ENCODE measurements around the gene SMC1A. TPM values are rescaled to one million over a fixed set of nuclear protein-coding genes. Genes with fewer than 3 reads are reported as not detected.

Gene SMC1A
- total RNA-seq, 1 experiment from 2014 or later: 111 TPM

DNA sequence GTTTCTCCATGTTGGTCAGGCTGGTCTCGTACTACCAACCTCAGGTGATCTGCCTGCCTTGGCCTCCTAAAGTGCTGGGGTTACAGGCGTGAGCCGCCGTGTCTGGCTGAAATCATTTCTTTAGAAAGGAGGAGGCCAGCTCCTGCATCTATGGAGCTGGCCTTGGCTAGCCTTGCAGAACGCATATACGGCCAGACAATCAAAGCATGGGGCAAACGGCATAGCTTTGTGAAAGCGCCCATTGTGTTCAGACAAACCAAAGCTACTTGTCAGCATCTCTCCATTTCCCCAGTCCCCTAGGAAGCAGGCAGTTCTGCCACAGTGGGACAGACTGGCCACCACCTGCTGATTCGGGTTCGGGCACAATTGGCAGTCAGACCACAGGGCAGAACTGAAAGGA, 92.1 kb downstream of the SMC1A start:
- ChIA-PET POLR2A (no interaction called here), CTCF (no interaction called here)
- no peaks in the 10 kb centered on the region for H3K36me3 ChIP-seq (ENCODE audit: control insufficient read depth, insufficient read depth, low read length)
- ATAC-seq: no peak
- no peaks in the 10 kb centered on the region for H3K9me3 ChIP-seq (ENCODE audit: control insufficient read depth, insufficient read depth, low read depth, low read length)
- H3K4me1 ChIP-seq (ENCODE audit: control insufficient read depth, insufficient read depth, low read length): no peaks in the 10 kb centered on the region
- BruUV-seq (replicated peaks): no TSS peak
- peaks cover 4% of the 10 kb centered on the region for H3K27me3 ChIP-seq (ENCODE audit: control insufficient read depth, insufficient read depth, low read length)
- in situ Hi-C loops (cut with HindIII; ENCODE audit: low pct_unique_long_range_greater_than_20kb, low sequenced_read_pairs): no loop called here
- DNase-seq (ENCODE audit: low read depth, low spot score): no peak
- no peak overlapping the region for H3K27ac ChIP-seq (ENCODE audit: low read length)
- TF ChIP-seq, protein P1, sequence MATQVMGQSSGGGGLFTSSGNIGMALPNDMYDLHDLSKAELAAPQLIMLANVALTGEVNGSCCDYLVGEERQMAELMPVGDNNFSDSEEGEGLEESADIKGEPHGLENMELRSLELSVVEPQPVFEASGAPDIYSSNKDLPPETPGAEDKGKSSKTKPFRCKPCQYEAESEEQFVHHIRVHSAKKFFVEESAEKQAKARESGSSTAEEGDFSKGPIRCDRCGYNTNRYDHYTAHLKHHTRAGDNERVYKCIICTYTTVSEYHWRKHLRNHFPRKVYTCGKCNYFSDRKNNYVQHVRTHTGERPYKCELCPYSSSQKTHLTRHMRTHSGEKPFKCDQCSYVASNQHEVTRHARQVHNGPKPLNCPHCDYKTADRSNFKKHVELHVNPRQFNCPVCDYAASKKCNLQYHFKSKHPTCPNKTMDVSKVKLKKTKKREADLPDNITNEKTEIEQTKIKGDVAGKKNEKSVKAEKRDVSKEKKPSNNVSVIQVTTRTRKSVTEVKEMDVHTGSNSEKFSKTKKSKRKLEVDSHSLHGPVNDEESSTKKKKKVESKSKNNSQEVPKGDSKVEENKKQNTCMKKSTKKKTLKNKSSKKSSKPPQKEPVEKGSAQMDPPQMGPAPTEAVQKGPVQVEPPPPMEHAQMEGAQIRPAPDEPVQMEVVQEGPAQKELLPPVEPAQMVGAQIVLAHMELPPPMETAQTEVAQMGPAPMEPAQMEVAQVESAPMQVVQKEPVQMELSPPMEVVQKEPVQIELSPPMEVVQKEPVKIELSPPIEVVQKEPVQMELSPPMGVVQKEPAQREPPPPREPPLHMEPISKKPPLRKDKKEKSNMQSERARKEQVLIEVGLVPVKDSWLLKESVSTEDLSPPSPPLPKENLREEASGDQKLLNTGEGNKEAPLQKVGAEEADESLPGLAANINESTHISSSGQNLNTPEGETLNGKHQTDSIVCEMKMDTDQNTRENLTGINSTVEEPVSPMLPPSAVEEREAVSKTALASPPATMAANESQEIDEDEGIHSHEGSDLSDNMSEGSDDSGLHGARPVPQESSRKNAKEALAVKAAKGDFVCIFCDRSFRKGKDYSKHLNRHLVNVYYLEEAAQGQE (IDR thresholded peaks at IDR 0.05; ENCODE audit: insufficient read depth in 1 of 2, low read depth in 2 of 2, low read length in 1 of 2): no peak
- TF ChIP-seq TCF7L2 (IDR thresholded peaks at IDR 0.05; ENCODE audit: low read depth, low read length): no peak
- TF ChIP-seq POLR2AphosphoS5 (IDR thresholded peaks at IDR 0.05; ENCODE audit: low read depth, low read length): no peak
- TF ChIP-seq, protein P2, sequence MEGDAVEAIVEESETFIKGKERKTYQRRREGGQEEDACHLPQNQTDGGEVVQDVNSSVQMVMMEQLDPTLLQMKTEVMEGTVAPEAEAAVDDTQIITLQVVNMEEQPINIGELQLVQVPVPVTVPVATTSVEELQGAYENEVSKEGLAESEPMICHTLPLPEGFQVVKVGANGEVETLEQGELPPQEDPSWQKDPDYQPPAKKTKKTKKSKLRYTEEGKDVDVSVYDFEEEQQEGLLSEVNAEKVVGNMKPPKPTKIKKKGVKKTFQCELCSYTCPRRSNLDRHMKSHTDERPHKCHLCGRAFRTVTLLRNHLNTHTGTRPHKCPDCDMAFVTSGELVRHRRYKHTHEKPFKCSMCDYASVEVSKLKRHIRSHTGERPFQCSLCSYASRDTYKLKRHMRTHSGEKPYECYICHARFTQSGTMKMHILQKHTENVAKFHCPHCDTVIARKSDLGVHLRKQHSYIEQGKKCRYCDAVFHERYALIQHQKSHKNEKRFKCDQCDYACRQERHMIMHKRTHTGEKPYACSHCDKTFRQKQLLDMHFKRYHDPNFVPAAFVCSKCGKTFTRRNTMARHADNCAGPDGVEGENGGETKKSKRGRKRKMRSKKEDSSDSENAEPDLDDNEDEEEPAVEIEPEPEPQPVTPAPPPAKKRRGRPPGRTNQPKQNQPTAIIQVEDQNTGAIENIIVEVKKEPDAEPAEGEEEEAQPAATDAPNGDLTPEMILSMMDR (IDR thresholded peaks at IDR 0.05): no peak
- no peak for TF ChIP-seq SIN3A (IDR thresholded peaks at IDR 0.05; ENCODE audit: borderline replicate concordance, insufficient read depth, low read depth, low read length)
- intact Hi-C loops (cut with micrococcal nuclease; ENCODE audit: unreplicated experiment): no loop called here
- H3K4me3 ChIP-seq (ENCODE audit: low read depth in 2 of 2, low read length in 2 of 2): no peak overlapping the region

DNA sequence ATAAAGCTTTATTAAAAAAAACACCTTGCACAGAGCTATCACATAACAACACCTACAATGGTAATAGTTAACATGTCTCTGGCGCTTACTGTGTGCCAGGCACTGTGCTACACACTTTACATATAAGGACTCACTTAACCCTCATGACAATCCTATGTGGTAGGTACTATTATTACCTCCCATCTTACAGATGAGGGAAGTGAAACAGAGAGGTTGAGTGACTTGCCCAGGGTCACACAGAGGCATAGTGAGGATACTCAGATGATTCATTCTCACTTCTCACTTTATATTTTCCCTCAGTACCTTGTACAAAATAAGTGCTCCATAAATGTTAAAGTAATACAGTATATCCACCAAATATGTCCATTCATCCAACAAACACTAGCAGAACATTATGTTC, 97.7 kb downstream of the SMC1A start:
- intact Hi-C loops (cut with micrococcal nuclease; ENCODE audit: unreplicated experiment): no loop called here
- POLR2A ChIA-PET: no interaction called here
- H3K27me3 ChIP-seq (ENCODE audit: control insufficient read depth, insufficient read depth, low read length): peaks cover 10% of the 10 kb centered on the region

More for the DNA sequence above, 97.7 kb downstream of the SMC1A start:
- BruUV-seq (replicated peaks): no TSS peak
- no peak overlapping the region for H3K4me3 ChIP-seq (ENCODE audit: low read depth in 2 of 2, low read length in 2 of 2)
- H3K9me3 ChIP-seq (ENCODE audit: control insufficient read depth, insufficient read depth, low read depth, low read length): no peaks in the 10 kb centered on the region
- H3K36me3 ChIP-seq (ENCODE audit: control insufficient read depth, insufficient read depth, low read length): no peaks in the 10 kb centered on the region
- DNase-seq (ENCODE audit: low read depth, low spot score) (no peak), ATAC-seq (no peak)
- TF ChIP-seq, protein P2 (IDR thresholded peaks at IDR 0.05): no peak
- TF ChIP-seq, protein P1 (IDR thresholded peaks at IDR 0.05; ENCODE audit: insufficient read depth in 1 of 2, low read depth in 2 of 2, low read length in 1 of 2): no peak
- TF ChIP-seq TCF7L2 (IDR thresholded peaks at IDR 0.05; ENCODE audit: low read depth, low read length): no peak
- TF ChIP-seq POLR2AphosphoS5 (IDR thresholded peaks at IDR 0.05; ENCODE audit: low read depth, low read length): no peak
- no peak for TF ChIP-seq SIN3A (IDR thresholded peaks at IDR 0.05; ENCODE audit: borderline replicate concordance, insufficient read depth, low read depth, low read length)
- H3K27ac ChIP-seq (ENCODE audit: low read length): no peak overlapping the region
- CTCF ChIA-PET: no interaction called here
- in situ Hi-C loops (cut with HindIII; ENCODE audit: low pct_unique_long_range_greater_than_20kb, low sequenced_read_pairs): no loop called here
- H3K4me1 ChIP-seq (ENCODE audit: control insufficient read depth, insufficient read depth, low read length): no peaks in the 10 kb centered on the region

Small RNAs within 50 kb of the gene (microRNA-seq; reads per million reads assigned to microRNA genes)
- not detected for gene MIR6857 (ENCODE audit: unreplicated experiment)

Other genes starting within 250 kb of the SMC1A start
- 104 TPM for gene KDM5C, start 197.4 kb downstream of the SMC1A start, total RNA-seq (2021; ENCODE audit: unreplicated experiment)
- 38.8 TPM for gene IQSEC2, start 141.1 kb downstream of the SMC1A start, total RNA-seq (2021; ENCODE audit: unreplicated experiment)
- gene RIBC1, start 219 bp upstream of the SMC1A start, total RNA-seq (2021; ENCODE audit: unreplicated experiment): 1.1 TPM
- gene HSD17B10, start 11.7 kb upstream of the SMC1A start, total RNA-seq (2021; ENCODE audit: unreplicated experiment): 216 TPM